ENCODE results near the gene LZTS2.
A peak's percentile ranks its signal among the peaks of the same experiment; 100 is the strongest.

DNA sequence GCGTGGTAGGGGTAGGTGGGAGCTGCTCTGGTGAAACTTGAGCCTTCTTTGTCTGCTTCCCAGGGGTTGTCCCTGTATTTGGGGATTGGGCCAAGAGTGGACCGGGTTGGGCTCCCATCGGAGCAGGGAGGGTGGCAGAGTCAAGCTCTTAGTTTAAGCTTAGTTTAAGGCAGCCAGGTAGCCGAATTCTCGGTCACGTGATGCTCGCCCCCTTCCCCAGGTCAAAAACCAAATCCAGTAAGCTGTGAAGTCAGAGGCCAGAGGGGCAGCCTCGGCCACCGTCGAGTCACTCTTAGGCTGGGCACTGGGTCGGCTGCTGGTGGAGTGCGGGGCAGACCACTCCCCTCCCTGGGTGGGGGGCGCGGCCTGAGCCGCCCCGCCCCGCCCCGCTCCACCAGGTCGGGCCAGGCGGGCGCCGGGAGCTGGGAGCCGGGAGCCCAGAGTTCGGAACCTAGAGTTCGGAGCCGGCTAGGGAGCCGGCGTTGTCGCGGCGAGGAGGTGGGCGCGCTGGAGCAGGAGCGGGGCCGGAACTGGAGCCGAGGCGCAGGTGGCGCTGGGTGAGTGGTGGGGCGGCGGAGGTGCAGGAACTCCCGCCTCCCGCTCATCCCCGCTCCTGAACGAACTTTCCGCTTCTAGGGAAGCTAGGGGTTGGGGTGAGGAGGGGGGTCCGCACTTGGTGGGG, 2.8 kb upstream of the LZTS2 start:
- TF ChIP-seq RFX5 (IDR thresholded peaks at IDR 0.05; ENCODE audit: borderline replicate concordance, low read depth, low read length) (no peak), GABPA (IDR thresholded peaks at IDR 0.05; ENCODE audit: borderline replicate concordance, insufficient read depth, low read length) (no peak), POLR2A (IDR thresholded peaks at IDR 0.05; ENCODE audit: control extremely low read depth in 1 of 2, low read depth in 2 of 2, low read length in 2 of 2) (peak in 1 of 2 experiments; percentile 68; a peak in 2 of 3 replicates)
- TF ChIP-seq, protein P1, sequence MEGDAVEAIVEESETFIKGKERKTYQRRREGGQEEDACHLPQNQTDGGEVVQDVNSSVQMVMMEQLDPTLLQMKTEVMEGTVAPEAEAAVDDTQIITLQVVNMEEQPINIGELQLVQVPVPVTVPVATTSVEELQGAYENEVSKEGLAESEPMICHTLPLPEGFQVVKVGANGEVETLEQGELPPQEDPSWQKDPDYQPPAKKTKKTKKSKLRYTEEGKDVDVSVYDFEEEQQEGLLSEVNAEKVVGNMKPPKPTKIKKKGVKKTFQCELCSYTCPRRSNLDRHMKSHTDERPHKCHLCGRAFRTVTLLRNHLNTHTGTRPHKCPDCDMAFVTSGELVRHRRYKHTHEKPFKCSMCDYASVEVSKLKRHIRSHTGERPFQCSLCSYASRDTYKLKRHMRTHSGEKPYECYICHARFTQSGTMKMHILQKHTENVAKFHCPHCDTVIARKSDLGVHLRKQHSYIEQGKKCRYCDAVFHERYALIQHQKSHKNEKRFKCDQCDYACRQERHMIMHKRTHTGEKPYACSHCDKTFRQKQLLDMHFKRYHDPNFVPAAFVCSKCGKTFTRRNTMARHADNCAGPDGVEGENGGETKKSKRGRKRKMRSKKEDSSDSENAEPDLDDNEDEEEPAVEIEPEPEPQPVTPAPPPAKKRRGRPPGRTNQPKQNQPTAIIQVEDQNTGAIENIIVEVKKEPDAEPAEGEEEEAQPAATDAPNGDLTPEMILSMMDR (IDR thresholded peaks at IDR 0.05; ENCODE audit: control extremely low read depth in 1 of 3, insufficient read depth in 1 of 3, low read depth in 1 of 3, low read length in 3 of 3) = no peak
